Ishikawa (cell line): ENCODE measurements around the gene MYDGF.

Source experiments
- CEBPB ChIP-seq: IDR thresholded peaks from 2 replicates; pipeline ENCODE4 v1.6.1; 2012
- CREB1 ChIP-seq: IDR thresholded peaks from 2 replicates; pipeline ENCODE4 v1.6.1; 2012; ENCODE audit warnings: low read depth
- EGR1 ChIP-seq: IDR thresholded peaks from 2 replicates; pipeline ENCODE4 v1.6.1; 2012
- EP300 ChIP-seq: IDR thresholded peaks from 2 replicates; pipeline ENCODE4 v1.6.1; 2012; ENCODE audit warnings: borderline replicate concordance
- FOXM1 ChIP-seq: IDR thresholded peaks from 2 replicates; pipeline ENCODE4 v1.6.1; 2012; ENCODE audit warnings: low read depth, borderline replicate concordance
- RAD21 ChIP-seq: IDR thresholded peaks from 2 replicates; pipeline ENCODE4 v1.6.1; 2012; ENCODE audit warnings: low read depth
- TCF12 ChIP-seq: IDR thresholded peaks from 2 replicates; pipeline ENCODE4 v1.6.1; 2012; ENCODE audit warnings: low read depth
- TEAD4 ChIP-seq: IDR thresholded peaks from 2 replicates; pipeline ENCODE4 v1.6.1; 2012
- YY1 ChIP-seq: IDR thresholded peaks from 2 replicates; pipeline ENCODE4 v1.6.1; 2012; ENCODE audit warnings: low read depth
- TF ChIP-seq, protein P1 (sequence below): IDR thresholded peaks from 2 replicates; pipeline ENCODE4 v1.6.1; 2012; ENCODE audit warnings: low read depth, mild to moderate bottlenecking
- TF ChIP-seq, protein P2 (sequence below): IDR thresholded peaks from 2 replicates; pipeline ENCODE4 v1.6.1; 2012
- TF ChIP-seq, protein P3 (sequence below): IDR thresholded peaks from 2 replicates; pipeline ENCODE4 v1.6.1; 2012

DNA sequence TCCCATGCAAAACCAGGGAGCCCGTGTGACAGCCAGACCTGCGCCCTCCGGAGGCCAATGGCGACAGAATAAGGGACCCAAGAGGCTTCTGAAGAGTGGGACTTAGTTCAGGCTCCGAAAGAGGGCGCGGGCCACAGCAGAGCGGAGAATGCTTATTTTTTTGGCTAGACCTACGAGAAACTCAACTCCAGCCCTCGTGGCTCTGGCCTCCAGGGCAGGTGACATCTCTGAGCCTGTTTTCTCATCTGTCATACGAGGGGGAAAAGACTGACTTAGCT, 30.5 kb upstream of the MYDGF start:
- TF ChIP-seq EP300 (no peak), TCF12 (no peak), CREB1 (no peak), FOXM1 (no peak), CEBPB (no peak), YY1 (no peak), EGR1 (no peak), TEAD4 (no peak), RAD21 (no peak)
- TF ChIP-seq, protein P1, sequence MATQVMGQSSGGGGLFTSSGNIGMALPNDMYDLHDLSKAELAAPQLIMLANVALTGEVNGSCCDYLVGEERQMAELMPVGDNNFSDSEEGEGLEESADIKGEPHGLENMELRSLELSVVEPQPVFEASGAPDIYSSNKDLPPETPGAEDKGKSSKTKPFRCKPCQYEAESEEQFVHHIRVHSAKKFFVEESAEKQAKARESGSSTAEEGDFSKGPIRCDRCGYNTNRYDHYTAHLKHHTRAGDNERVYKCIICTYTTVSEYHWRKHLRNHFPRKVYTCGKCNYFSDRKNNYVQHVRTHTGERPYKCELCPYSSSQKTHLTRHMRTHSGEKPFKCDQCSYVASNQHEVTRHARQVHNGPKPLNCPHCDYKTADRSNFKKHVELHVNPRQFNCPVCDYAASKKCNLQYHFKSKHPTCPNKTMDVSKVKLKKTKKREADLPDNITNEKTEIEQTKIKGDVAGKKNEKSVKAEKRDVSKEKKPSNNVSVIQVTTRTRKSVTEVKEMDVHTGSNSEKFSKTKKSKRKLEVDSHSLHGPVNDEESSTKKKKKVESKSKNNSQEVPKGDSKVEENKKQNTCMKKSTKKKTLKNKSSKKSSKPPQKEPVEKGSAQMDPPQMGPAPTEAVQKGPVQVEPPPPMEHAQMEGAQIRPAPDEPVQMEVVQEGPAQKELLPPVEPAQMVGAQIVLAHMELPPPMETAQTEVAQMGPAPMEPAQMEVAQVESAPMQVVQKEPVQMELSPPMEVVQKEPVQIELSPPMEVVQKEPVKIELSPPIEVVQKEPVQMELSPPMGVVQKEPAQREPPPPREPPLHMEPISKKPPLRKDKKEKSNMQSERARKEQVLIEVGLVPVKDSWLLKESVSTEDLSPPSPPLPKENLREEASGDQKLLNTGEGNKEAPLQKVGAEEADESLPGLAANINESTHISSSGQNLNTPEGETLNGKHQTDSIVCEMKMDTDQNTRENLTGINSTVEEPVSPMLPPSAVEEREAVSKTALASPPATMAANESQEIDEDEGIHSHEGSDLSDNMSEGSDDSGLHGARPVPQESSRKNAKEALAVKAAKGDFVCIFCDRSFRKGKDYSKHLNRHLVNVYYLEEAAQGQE: no peak
- TF ChIP-seq, protein P2, sequence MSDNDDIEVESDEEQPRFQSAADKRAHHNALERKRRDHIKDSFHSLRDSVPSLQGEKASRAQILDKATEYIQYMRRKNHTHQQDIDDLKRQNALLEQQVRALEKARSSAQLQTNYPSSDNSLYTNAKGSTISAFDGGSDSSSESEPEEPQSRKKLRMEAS: no peak
- TF ChIP-seq, protein P3, sequence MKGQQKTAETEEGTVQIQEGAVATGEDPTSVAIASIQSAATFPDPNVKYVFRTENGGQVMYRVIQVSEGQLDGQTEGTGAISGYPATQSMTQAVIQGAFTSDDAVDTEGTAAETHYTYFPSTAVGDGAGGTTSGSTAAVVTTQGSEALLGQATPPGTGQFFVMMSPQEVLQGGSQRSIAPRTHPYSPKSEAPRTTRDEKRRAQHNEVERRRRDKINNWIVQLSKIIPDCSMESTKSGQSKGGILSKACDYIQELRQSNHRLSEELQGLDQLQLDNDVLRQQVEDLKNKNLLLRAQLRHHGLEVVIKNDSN: no peak
